Medulla oblongata (tissue), 1 donor: ENCODE results near the gene C18orf63.

ENCODE experiments used
- DNase-seq: peaks from one replicate; pipeline ENCODE4 v3.0.0-alpha.2; 2015; ENCODE audit errors: extremely low spot score

The C18orf63 gene

GRCh38 chr18:74375999-74376398 lies 60.4 kb downstream of the C18orf63 start:
- no peak for DNase-seq

- DNase-seq: no peak
These were observed 60.9 kb downstream of the C18orf63 start for GRCh38 chr18:74376523-74376922.

GRCh38 chr18:74377776-74378175 lies 62.1 kb downstream of the C18orf63 start:
- DNase-seq: no peak

GRCh38 chr18:74378179-74378682 lies 62.6 kb downstream of the C18orf63 start:
- DNase-seq: no peak

GRCh38 chr18:74380916-74381315 lies 65.3 kb downstream of the C18orf63 start:
- DNase-seq: no peak

- DNase-seq: no peak
These were observed 66.1 kb downstream of the C18orf63 start for GRCh38 chr18:74381621-74382295.

- no peak for DNase-seq
These were observed 66.9 kb downstream of the C18orf63 start for GRCh38 chr18:74382481-74383017.

GRCh38 chr18:74387383-74387782 lies 71.7 kb downstream of the C18orf63 start:
- no peak for DNase-seq

- no peak for DNase-seq
These were observed 72.6 kb downstream of the C18orf63 start for GRCh38 chr18:74388227-74388626.

GRCh38 chr18:74389171-74389927 lies 73.7 kb downstream of the C18orf63 start:
- DNase-seq: no peak

GRCh38 chr18:74389991-74390390 lies 74.4 kb downstream of the C18orf63 start:
- no peak for DNase-seq

- no peak for DNase-seq
These were observed 75.3 kb downstream of the C18orf63 start for GRCh38 chr18:74390900-74391299.

GRCh38 chr18:74392323-74392722 lies 76.7 kb downstream of the C18orf63 start:
- peak; percentile 27 for DNase-seq

GRCh38 chr18:74395006-74395405 lies 79.4 kb downstream of the C18orf63 start:
- DNase-seq: no peak

- no peak for DNase-seq
These were observed 80.1 kb downstream of the C18orf63 start for GRCh38 chr18:74395648-74396154.

GRCh38 chr18:74396171-74397169 lies 80.8 kb downstream of the C18orf63 start:
- DNase-seq: no peak

- no peak for DNase-seq
These were observed 81.9 kb downstream of the C18orf63 start for GRCh38 chr18:74397572-74397971.

GRCh38 chr18:74399091-74399887 lies 83.7 kb downstream of the C18orf63 start:
- DNase-seq: peak; percentile 27

GRCh38 chr18:74400813-74401212 lies 85.2 kb downstream of the C18orf63 start:
- DNase-seq: no peak

- no peak for DNase-seq
These were observed 87.3 kb downstream of the C18orf63 start for GRCh38 chr18:74402806-74403433.
